Muscle layer of colon (tissue), 2 donors: ENCODE data around the gene CARD9.
"Not testable (repeated sequence)": the region's sequence is repeated elsewhere in the genome, so short reads cannot be mapped to it uniquely, and the experiment has no call there.

Source experiments
- H3K27ac ChIP-seq: one replicate; pipeline ENCODE4 v1.7.0; 2013; ENCODE audit warnings: low read depth, mild to moderate bottlenecking, low read length, moderate library complexity
- H3K27me3 ChIP-seq, 2 donors: one replicate each; pipeline ENCODE4 v1.7.0; 2013; ENCODE audit warnings: low read length in 2 of 2, mild to moderate bottlenecking in 2 of 2; ENCODE audit not compliant: insufficient read depth in 2 of 2, control insufficient read depth in 1 of 2
- H3K36me3 ChIP-seq: one replicate; pipeline ENCODE4 v1.7.0; 2013; ENCODE audit warnings: mild to moderate bottlenecking, low read length; ENCODE audit not compliant: insufficient read depth
- H3K4me1 ChIP-seq: one replicate; pipeline ENCODE4 v1.7.0; 2013; ENCODE audit warnings: mild to moderate bottlenecking, low read length; ENCODE audit not compliant: insufficient read depth
- H3K4me3 ChIP-seq, 2 donors: one replicate each; pipeline ENCODE4 v1.7.0; 2013; ENCODE audit warnings: low read length in 2 of 2, low read depth in 1 of 2, mild to moderate bottlenecking in 1 of 2, moderate library complexity in 1 of 2
- H3K9ac ChIP-seq: one replicate; pipeline ENCODE4 v1.7.0; 2013; ENCODE audit warnings: low read length
- H3K9me3 ChIP-seq: one replicate; pipeline ENCODE4 v1.7.0; 2013; ENCODE audit warnings: mild to moderate bottlenecking, low read length
- donor health status: abdominal sarcoma.
- donor health status: Adenocarcinoma of cecum.

The CARD9 gene

DNA sequence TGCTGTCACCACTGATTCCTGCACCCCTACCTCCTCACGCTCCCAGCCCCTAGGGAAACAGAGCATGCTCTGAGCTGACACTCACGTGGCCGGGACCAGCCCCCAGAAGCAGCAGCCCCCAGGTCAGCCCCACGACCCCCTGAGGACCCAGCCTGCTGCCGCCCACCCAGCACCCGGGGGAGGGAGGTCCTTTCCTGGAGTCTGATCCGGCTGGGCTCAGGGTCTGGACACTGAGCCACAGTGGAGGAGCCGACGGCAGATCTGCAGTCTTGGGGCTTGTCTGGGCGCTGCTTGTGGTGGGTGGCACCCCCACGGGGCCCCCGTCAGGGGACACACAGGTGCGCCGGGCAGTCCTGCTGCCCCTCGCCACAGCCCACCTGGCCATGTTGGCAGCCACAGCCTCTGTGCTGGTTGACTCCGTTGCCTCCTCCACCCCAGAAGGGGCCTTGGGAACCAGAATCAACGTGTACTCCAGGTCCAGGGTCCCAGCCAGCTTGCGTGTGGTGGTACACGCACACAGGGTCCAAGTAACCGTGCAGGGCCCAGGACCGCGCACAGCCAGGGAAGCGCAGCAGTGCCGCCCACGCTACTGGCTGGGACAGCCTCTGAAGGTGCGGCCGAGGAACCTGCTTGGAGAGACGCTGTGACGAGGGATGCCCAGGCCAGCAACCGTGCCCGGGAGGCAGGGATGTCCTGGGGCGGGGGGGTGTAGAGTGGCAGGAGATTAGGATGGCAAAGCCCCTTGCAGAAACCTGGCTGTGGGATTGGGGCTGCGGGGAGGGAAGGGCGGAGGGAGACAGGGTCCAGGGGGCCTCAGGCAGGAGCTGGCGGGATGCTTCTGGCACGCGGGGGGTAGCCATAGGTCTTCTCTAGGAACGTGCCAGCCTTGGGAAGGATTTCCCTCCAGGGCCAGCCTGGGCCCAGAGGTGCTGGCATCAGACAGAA is 13.4 kb downstream of the CARD9 start:
- Histone ChIP-seq H3K9me3 (no peaks in the 10 kb centered on the region), H3K36me3 (no peaks in the 10 kb centered on the region), H3K27me3 (no peaks in the 10 kb centered on the region), H3K27ac (no peak overlapping the region), H3K4me1 (peaks cover 32% of the 10 kb centered on the region), H3K9ac (no peak overlapping the region), H3K4me3 (no peak overlapping the region)

DNA sequence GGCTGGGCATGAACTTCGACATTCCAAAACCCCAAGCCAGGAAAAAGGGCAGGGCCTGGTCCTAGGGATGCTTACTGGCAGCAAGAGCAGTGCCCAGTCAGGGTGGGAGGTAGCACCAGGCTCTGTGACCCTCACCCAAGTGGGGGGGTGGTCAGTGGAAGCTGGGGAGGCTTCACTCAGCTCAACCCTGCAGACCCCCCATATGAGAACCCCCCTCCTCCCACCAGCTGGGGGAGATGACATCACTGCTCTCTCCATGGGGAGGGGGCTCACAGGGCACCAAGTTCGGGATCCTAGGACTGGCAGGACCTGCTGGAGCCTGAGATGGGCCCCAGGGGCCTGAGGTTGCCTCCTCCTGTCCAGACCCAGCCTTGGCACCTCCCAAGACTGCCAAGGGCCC is 14.6 kb downstream of the CARD9 start:
- no peaks in the 10 kb centered on the region for H3K27me3 ChIP-seq
- H3K9me3 ChIP-seq = no peaks in the 10 kb centered on the region
- no peak overlapping the region for H3K9ac ChIP-seq
- H3K4me3 ChIP-seq = no peak overlapping the region
- no peak overlapping the region for H3K27ac ChIP-seq
- no peaks in the 10 kb centered on the region for H3K36me3 ChIP-seq
- peaks cover 36% of the 10 kb centered on the region for H3K4me1 ChIP-seq

DNA sequence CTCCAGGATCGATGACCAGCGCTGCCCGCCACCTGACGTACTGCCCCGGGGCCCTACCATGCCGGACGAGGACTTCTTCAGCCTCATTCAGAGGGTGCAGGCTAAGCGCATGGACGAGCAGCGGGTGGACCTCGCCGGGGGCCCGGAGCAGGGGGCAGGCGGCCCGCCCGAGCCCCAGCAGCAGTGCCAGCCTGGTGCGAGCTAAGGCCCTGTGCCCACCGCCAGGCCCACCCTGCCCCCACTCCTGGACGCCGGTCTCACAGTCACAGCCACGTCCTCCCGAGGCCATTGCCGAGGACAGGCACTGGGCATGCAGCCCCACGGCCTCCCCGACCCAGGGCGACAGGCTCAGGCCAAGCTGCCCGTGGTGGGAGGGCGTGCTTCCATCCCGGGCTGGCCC is 15.5 kb downstream of the CARD9 start:
- H3K36me3 ChIP-seq = no peaks in the 10 kb centered on the region
- H3K27ac ChIP-seq = no peak overlapping the region
- no peak overlapping the region for H3K4me3 ChIP-seq
- H3K9ac ChIP-seq = no peak overlapping the region
- H3K9me3 ChIP-seq = no peaks in the 10 kb centered on the region
- peaks cover 34% of the 10 kb centered on the region for H3K4me1 ChIP-seq
- H3K27me3 ChIP-seq = no peaks in the 10 kb centered on the region

- Histone ChIP-seq H3K9ac (no peak overlapping the region), H3K4me1 (peaks cover 27% of the 10 kb centered on the region), H3K4me3 (no peak overlapping the region), H3K27me3 (no peaks in the 10 kb centered on the region), H3K36me3 (no peaks in the 10 kb centered on the region), H3K9me3 (no peaks in the 10 kb centered on the region), H3K27ac (no peak overlapping the region)
These were observed 16.2 kb downstream of the CARD9 start for GRCh38 chr9:136357202-136357725.

- Histone ChIP-seq H3K4me1 (peaks cover 14% of the 10 kb centered on the region), H3K9me3 (no peaks in the 10 kb centered on the region), H3K9ac (no peak overlapping the region), H3K27me3 (no peaks in the 10 kb centered on the region), H3K36me3 (no peaks in the 10 kb centered on the region), H3K4me3 (no peak overlapping the region), H3K27ac (no peak overlapping the region)
These were observed 17.6 kb downstream of the CARD9 start for GRCh38 chr9:136355616-136356557.

DNA sequence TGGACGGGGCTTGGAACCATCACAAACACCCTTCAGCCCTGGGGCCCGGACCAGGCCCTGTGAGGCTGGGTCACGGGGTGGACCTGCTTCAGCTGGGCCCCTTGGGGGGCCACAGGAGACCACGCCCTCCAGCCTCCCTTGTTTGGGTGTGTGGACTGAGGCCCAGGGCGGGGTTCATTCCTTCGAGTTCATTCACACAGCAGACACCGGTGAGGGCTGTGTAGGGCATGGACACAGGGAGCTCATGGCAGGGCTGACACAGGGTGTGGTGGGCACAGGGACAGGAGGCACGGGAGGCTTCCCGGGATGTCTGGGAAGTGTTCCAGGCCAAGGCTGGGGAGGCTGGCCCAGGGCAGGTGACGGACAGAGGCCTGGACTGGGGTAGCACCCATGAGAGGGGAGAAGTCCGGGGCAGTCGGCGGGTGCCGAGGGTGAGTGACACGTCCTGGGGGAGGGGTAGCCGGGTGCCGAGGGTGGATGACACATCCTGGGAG is 18.8 kb downstream of the CARD9 start:
- Histone ChIP-seq H3K9me3 (no peaks in the 10 kb centered on the region), H3K9ac (no peak overlapping the region), H3K4me3 (no peak overlapping the region), H3K27ac (peak overlapping the region; percentile 8), H3K4me1 (peaks cover 11% of the 10 kb centered on the region), H3K27me3 (no peaks in the 10 kb centered on the region), H3K36me3 (no peaks in the 10 kb centered on the region)

- Histone ChIP-seq H3K36me3 (no peaks in the 10 kb centered on the region), H3K9ac (no peak overlapping the region), H3K4me1 (peaks cover 11% of the 10 kb centered on the region), H3K27me3 (no peaks in the 10 kb centered on the region), H3K4me3 (no peak overlapping the region), H3K9me3 (no peaks in the 10 kb centered on the region), H3K27ac (no peak overlapping the region)
These were observed 19.5 kb downstream of the CARD9 start for GRCh38 chr9:136353757-136354488.

DNA sequence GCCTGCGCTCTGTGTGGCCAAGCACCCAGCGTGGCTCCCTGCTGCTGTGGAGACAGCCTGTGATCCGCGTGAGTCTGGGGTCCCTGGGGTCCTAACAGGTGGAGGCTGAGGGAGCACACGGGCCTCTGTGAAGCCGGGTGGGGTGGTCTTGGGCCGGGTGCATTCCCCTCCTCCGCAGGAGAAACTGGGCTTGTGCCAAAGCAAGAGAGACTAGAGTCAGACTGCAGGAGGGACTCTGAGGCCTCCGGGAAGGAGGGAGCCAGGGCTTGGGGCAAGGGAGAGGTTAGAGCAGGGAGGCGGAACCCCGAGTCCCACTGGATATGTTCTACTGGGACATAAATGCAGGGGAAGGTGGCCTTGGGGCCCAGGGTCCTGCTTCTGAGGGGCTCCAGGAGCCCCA is 20.4 kb downstream of the CARD9 start:
- no peak overlapping the region for H3K4me3 ChIP-seq
- H3K9me3 ChIP-seq = no peaks in the 10 kb centered on the region
- H3K27me3 ChIP-seq = no peaks in the 10 kb centered on the region
- no peak overlapping the region for H3K9ac ChIP-seq
- H3K36me3 ChIP-seq = no peaks in the 10 kb centered on the region
- H3K27ac ChIP-seq = peak overlapping the region; percentile 13
- H3K4me1 ChIP-seq = peaks cover 11% of the 10 kb centered on the region

DNA sequence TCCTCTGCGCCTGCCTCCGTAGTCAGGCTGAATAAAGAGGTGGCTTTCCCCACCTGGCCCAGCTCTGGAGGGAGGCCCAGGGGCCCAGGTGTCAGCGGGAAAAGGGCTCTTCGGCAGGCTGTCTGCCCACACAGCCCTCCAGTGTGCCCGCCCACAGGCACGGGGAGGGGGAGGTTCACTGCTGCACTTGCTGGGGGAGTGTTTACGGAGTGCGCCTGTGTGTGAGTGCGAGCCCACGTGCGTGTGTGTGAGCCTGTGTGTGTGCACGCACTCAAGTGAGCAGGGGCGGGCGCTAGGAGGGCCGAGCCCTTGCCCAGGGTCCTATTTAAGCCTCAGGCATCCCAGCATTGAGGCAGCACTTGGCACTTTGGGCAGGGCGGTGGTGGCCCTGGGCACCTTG is 20.8 kb downstream of the CARD9 start:
- no peaks in the 10 kb centered on the region for H3K36me3 ChIP-seq

DNA sequence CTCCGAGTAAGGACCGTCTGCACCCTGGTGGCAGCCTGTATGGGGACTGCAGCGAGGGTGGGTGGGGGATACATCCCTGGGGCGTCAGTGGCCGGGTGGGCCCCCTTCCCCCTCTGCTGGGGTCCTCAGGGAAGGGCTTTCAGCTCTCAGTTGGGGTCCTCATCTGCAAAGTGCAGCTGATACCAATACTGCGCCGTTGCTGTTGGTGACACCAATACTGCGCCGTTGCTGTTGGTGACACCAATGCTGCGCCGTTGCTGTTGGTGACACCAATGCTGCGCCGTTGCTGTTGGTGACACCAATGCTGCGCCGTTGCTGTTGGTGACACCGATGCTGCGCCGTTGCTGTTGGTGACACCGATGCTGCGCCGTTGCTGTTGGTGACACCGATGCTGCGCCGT is 21.6 kb downstream of the CARD9 start:
- H3K4me3 ChIP-seq, H3K9me3 ChIP-seq, H3K27me3 ChIP-seq, H3K27ac ChIP-seq, H3K36me3 ChIP-seq, H3K9ac ChIP-seq: not testable (repeated sequence)
- H3K4me1 ChIP-seq = peaks cover 11% of the 10 kb centered on the region

More for the DNA sequence above, 20.8 kb downstream of the CARD9 start:
- peak overlapping the region; percentile 13 for H3K27ac ChIP-seq
- no peaks in the 10 kb centered on the region for H3K27me3 ChIP-seq
- H3K9me3 ChIP-seq = no peaks in the 10 kb centered on the region
- H3K4me1 ChIP-seq = peaks cover 11% of the 10 kb centered on the region
- H3K4me3 ChIP-seq = no peak overlapping the region
- no peak overlapping the region for H3K9ac ChIP-seq
